Brain microvascular endothelial cell (primary cell): ENCODE results near the gene RBAK.

Experiments
- DNase-seq: peaks from one replicate; pipeline ENCODE4 v3.0.0-alpha.2; 2020
- H3K27ac ChIP-seq: fragments of 250-450 bp; sonication (Bioruptor Pico); 2 replicates; pipeline ENCODE4 v1.5.1; 2020; ENCODE audit warnings: mild to moderate bottlenecking, moderate library complexity
- H3K27me3 ChIP-seq: fragments of 250-450 bp; sonication (Bioruptor Pico); replicated peaks from 2 replicates; pipeline ENCODE4 v1.5.1; 2020; ENCODE audit warnings: mild to moderate bottlenecking
- H3K36me3 ChIP-seq: fragments of 250-450 bp; sonication (Bioruptor Pico); replicated peaks from 2 replicates; pipeline ENCODE4 v1.5.1; 2020; ENCODE audit warnings: mild to moderate bottlenecking
- H3K4me3 ChIP-seq: 2 replicates; pipeline ENCODE4 v1.5.1; 2011; ENCODE audit warnings: low read depth, mild to moderate bottlenecking, control low read depth, low read length, moderate library complexity
- in situ Hi-C: cut with HindIII; loops from 2 replicates; pipeline ENCODE4 v1.10.0; 2017; ENCODE audit warnings: low sequenced_read_pairs, low pct_ligation_motif_present
- TF ChIP-seq, protein P1 (sequence below): IDR thresholded peaks from 2 replicates; pipeline ENCODE4 v1.5.1; 2011; ENCODE audit warnings: low read depth, mild to moderate bottlenecking, moderate library complexity, low read length, control low read depth, inconsistent platforms; ENCODE audit errors: missing control alignments

The RBAK gene

GRCh38 chr7:5045558-5046396, at the start of gene RBAK:
RBAK (plus strand) TSS chr7:5045860; CDS start chr7:5048077, 2,217 bp downstream.
- Histone ChIP-seq H3K27me3 (no peaks in the 10 kb centered on the region), H3K27ac (peak within 1 kb of the TSS; percentile 93), H3K4me3 (peak within 1 kb of the TSS; percentile 72), H3K36me3 (peaks cover 20% of the 10 kb centered on the region)
- TF ChIP-seq, protein P1, sequence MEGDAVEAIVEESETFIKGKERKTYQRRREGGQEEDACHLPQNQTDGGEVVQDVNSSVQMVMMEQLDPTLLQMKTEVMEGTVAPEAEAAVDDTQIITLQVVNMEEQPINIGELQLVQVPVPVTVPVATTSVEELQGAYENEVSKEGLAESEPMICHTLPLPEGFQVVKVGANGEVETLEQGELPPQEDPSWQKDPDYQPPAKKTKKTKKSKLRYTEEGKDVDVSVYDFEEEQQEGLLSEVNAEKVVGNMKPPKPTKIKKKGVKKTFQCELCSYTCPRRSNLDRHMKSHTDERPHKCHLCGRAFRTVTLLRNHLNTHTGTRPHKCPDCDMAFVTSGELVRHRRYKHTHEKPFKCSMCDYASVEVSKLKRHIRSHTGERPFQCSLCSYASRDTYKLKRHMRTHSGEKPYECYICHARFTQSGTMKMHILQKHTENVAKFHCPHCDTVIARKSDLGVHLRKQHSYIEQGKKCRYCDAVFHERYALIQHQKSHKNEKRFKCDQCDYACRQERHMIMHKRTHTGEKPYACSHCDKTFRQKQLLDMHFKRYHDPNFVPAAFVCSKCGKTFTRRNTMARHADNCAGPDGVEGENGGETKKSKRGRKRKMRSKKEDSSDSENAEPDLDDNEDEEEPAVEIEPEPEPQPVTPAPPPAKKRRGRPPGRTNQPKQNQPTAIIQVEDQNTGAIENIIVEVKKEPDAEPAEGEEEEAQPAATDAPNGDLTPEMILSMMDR, result no peak
- in situ Hi-C loops, result no loop called here
- peak; percentile 94 for DNase-seq

GRCh38 chr7:4996696-4997222, 48.9 kb upstream of the RBAK start:
- no peak for DNase-seq
- H3K27me3 ChIP-seq, result no peaks in the 10 kb centered on the region
- no peak overlapping the region for H3K27ac ChIP-seq
- in situ Hi-C loops, result no loop called here
- peaks cover 25% of the 10 kb centered on the region for H3K36me3 ChIP-seq
- TF ChIP-seq, protein P1, result no peak
- H3K4me3 ChIP-seq, result no peak overlapping the region

DNA sequence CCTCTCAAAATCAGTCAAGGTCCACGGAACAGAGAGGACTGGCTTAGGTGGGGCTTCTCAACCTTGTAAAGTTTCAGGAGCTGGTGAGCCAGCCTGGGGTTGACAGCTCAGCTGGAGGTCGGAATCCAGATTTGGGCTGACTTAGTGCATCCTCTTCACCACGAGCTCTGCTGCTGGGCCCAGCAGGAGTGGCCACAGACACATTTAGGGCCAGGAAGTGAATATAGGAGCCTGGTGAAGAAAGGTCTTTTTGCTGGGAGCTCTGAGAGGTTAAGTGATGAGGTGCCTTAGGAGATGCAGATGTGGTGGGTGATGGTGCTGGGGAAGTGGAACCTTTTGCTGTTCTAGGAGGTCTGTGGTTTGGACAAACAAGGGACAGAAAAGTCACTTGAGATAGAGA, 47.4 kb upstream of the RBAK start:
- no peak overlapping the region for H3K27ac ChIP-seq
- DNase-seq, result no peak
- TF ChIP-seq, protein P1, result no peak
- no peaks in the 10 kb centered on the region for H3K27me3 ChIP-seq
- no peak overlapping the region for H3K4me3 ChIP-seq
- in situ Hi-C loops, result no loop called here
- peaks cover 18% of the 10 kb centered on the region for H3K36me3 ChIP-seq

DNA sequence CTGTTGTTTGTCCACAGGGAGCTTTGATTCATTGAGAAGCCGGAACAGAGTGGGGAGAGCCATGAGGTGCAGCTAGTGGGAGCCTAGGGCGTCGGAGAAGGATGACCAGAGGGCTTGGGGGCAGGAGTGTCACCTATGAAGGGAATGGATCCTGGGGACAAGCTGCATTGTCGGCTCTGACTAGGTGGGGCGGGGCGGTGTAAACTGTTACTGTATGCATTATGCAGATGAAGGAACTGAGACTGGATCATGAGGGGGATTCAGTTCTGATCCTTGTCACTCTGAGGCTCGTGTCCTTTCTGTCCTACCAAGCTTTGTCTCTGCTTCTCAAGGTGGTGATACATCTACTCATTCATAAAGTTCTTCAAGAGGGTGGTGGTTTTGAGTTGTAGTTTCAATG, 46.8 kb upstream of the RBAK start:
- in situ Hi-C loops, result no loop called here
- Histone ChIP-seq H3K27ac (no peak overlapping the region), H3K4me3 (no peak overlapping the region), H3K27me3 (no peaks in the 10 kb centered on the region), H3K36me3 (peaks cover 14% of the 10 kb centered on the region)
- TF ChIP-seq, protein P1, result no peak
- no peak for DNase-seq

DNA sequence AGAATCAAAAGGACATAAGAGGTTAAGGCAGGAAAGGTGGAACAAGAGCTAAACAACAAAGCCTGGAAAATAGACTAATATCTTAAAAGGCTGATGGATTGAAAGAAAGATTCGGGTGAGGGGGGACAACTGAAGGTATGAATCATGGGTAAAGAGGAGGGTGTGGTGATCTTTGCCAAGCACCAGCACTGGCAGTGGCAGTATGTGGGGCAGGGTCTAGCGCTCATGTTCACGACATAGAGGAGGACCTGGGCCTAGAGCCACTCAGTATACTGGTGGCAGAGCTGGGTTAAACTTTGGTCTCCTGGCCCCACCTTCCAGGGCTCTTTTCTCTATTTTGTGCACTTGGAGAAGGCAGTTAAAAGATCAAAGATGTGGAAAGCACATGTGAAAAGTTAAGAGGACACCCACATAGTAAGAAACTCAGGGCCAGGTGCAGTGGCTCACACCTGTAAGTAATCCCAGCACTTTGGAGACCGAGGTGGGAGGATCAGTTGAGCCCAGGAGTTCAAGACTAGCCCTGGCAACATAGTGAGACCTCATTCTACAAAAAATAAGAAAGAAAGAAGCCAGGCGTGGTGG, 46.2 kb upstream of the RBAK start:
- Histone ChIP-seq H3K27ac (no peak overlapping the region), H3K36me3 (peaks cover 12% of the 10 kb centered on the region)
- DNase-seq, result no peak

More for the DNA sequence above, 46.2 kb upstream of the RBAK start:
- in situ Hi-C loops, result no loop called here
- TF ChIP-seq, protein P1, result no peak
- Histone ChIP-seq H3K4me3 (no peak overlapping the region), H3K27me3 (no peaks in the 10 kb centered on the region)
